Measurements from ENCODE around the gene NT5C. TPM values are rescaled to one million over a fixed set of nuclear protein-coding genes. Genes with fewer than 3 reads are reported as not detected.
A peak's percentile ranks its signal among the peaks of the same experiment; 100 is the strongest.

NT5C gene
- total RNA-seq, 2 donors from 2014 or later: 56.0 to 64.9 TPM

DNA sequence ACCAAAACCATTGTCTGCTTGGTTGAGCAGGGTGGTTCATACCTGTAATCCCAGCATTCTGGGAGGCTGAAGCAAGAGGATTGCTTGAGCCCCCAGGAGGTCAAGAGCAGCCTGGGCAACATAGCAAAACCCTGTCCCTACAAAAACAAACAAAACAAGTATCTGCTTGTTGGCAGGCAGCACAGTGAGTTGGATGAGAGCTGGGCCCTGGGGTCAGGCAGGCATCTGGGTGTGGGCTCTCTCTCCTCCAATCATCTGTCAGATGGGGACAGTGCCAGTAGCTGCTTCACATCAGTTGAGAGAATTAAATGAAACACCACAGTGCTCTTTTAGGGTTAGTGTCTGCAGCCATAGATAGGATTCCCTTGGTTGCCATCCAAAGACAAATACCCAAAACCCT lies 16.0 kb downstream of the NT5C start:
- peaks cover 24% of the 10 kb centered on the region for H3K4me1 Mint-ChIP-seq
- no peak for ATAC-seq (replicated peaks)
- H3K27me3 Mint-ChIP-seq: no peaks in the 10 kb centered on the region
- H3K9me3 Mint-ChIP-seq: no peaks in the 10 kb centered on the region
- H3K4me3 Mint-ChIP-seq: no peak overlapping the region
- H3K36me3 Mint-ChIP-seq (ENCODE audit: low read depth): peaks cover 33% of the 10 kb centered on the region
- no peak overlapping the region for H3K27ac Mint-ChIP-seq

- H3K4me3 Mint-ChIP-seq: peak overlapping the region; percentile 95
- peaks cover 28% of the 10 kb centered on the region for H3K4me1 Mint-ChIP-seq
- H3K27ac Mint-ChIP-seq: peak overlapping the region; percentile 90
- H3K27me3 Mint-ChIP-seq: no peaks in the 10 kb centered on the region
- peaks cover 28% of the 10 kb centered on the region for H3K36me3 Mint-ChIP-seq (ENCODE audit: low read depth)
- H3K9me3 Mint-ChIP-seq: no peaks in the 10 kb centered on the region
- ATAC-seq (replicated peaks): peak; percentile 35
Observed at GRCh38 chr17:75114552-75115314, 16.8 kb downstream of the NT5C start.

GRCh38 chr17:75113798-75114551 lies 17.6 kb downstream of the NT5C start:
- peak overlapping the region; percentile 90 for H3K27ac Mint-ChIP-seq
- H3K27me3 Mint-ChIP-seq: no peaks in the 10 kb centered on the region
- H3K4me1 Mint-ChIP-seq: peaks cover 28% of the 10 kb centered on the region
- peak overlapping the region; percentile 95 for H3K4me3 Mint-ChIP-seq
- peaks cover 28% of the 10 kb centered on the region for H3K36me3 Mint-ChIP-seq (ENCODE audit: low read depth)
- peak; percentile 75 for ATAC-seq (replicated peaks)
- H3K9me3 Mint-ChIP-seq: no peaks in the 10 kb centered on the region

GRCh38 chr17:75111777-75112335 lies 19.7 kb downstream of the NT5C start:
- Mint-ChIP-seq H3K4me3 (peak overlapping the region; percentile 90), H3K27me3 (no peaks in the 10 kb centered on the region), H3K9me3 (no peaks in the 10 kb centered on the region), H3K36me3 (ENCODE audit: low read depth) (peaks cover 28% of the 10 kb centered on the region), H3K4me1 (peaks cover 28% of the 10 kb centered on the region), H3K27ac (peak overlapping the region; percentile 77)
- ATAC-seq (replicated peaks): no peak

DNA sequence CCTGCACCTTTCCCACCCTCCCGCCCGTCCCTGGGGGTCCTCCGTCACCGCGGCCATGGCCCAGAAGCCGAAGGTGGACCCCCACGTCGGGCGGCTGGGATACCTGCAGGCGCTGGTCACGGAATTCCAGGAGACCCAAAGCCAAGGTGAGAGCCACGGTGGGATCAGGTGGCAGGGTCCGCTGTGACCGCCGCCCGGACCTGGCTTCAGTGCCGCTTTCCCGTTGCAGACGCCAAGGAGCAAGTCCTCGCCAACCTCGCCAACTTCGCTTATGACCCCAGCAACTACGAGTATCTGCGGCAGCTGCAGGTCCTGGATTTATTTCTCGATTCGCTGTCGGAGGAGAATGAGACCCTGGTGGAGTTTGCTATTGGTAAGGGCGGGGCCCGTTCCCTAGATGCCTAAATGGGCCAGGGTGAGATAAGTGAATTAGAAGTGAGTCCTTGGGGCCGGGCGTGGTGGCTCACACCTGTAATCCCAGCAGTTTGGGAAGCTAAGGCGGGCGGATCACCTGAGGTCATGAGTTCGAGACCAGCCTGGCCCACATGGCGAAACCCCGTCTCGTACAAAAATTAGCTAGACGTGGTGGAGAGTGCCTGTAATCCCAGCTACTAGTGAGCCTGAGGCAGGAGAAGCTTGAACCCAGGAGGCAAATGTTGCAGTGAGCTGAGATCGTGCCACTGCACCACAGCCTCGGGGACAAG lies 21.2 kb downstream of the NT5C start:
- peak overlapping the region; percentile 84 for H3K27ac Mint-ChIP-seq
- H3K4me1 Mint-ChIP-seq: peaks cover 28% of the 10 kb centered on the region
- no peaks in the 10 kb centered on the region for H3K9me3 Mint-ChIP-seq
- peak overlapping the region; percentile 90 for H3K4me3 Mint-ChIP-seq
- H3K36me3 Mint-ChIP-seq (ENCODE audit: low read depth): peaks cover 28% of the 10 kb centered on the region
- H3K27me3 Mint-ChIP-seq: no peaks in the 10 kb centered on the region
- ATAC-seq (replicated peaks): no peak

GRCh38 chr17:75109407-75110233 lies 21.9 kb downstream of the NT5C start, which contains the start of gene ARMC7:
Gene ARMC7, plus strand, starts transcription at chr17:75109969. Its CDS starts 320 bp downstream, at chr17:75110289.
- peaks cover 23% of the 10 kb centered on the region for H3K4me1 Mint-ChIP-seq
- H3K4me3 Mint-ChIP-seq: peak within 1 kb of the TSS; percentile 90
- peak; percentile 87 for ATAC-seq (replicated peaks)
- peak within 1 kb of the TSS; percentile 84 for H3K27ac Mint-ChIP-seq
- H3K36me3 Mint-ChIP-seq (ENCODE audit: low read depth): peaks cover 22% of the 10 kb centered on the region
- H3K27me3 Mint-ChIP-seq: no peaks in the 10 kb centered on the region
- H3K9me3 Mint-ChIP-seq: no peaks in the 10 kb centered on the region

GRCh38 chr17:75109046-75109406 lies 22.5 kb downstream of the NT5C start:
- Mint-ChIP-seq H3K4me3 (peak overlapping the region; percentile 90), H3K27ac (peak overlapping the region; percentile 84), H3K36me3 (ENCODE audit: low read depth) (peaks cover 16% of the 10 kb centered on the region), H3K27me3 (no peaks in the 10 kb centered on the region), H3K9me3 (no peaks in the 10 kb centered on the region), H3K4me1 (peaks cover 17% of the 10 kb centered on the region)
- ATAC-seq (replicated peaks): peak; percentile 9

- Mint-ChIP-seq H3K4me3 (peak overlapping the region; percentile 90), H3K27me3 (no peaks in the 10 kb centered on the region), H3K27ac (no peak overlapping the region), H3K4me1 (peaks cover 14% of the 10 kb centered on the region), H3K9me3 (no peaks in the 10 kb centered on the region), H3K36me3 (ENCODE audit: low read depth) (peaks cover 10% of the 10 kb centered on the region)
- ATAC-seq (replicated peaks): no peak
Observed at GRCh38 chr17:75108193-75108592, 23.3 kb downstream of the NT5C start.

GRCh38 chr17:75105126-75106080 lies 26.1 kb downstream of the NT5C start:
- Mint-ChIP-seq H3K36me3 (ENCODE audit: low read depth) (no peaks in the 10 kb centered on the region), H3K27ac (no peak overlapping the region), H3K4me3 (no peak overlapping the region), H3K4me1 (peaks cover 3% of the 10 kb centered on the region), H3K27me3 (no peaks in the 10 kb centered on the region), H3K9me3 (no peaks in the 10 kb centered on the region)
- no peak for ATAC-seq (replicated peaks)

DNA sequence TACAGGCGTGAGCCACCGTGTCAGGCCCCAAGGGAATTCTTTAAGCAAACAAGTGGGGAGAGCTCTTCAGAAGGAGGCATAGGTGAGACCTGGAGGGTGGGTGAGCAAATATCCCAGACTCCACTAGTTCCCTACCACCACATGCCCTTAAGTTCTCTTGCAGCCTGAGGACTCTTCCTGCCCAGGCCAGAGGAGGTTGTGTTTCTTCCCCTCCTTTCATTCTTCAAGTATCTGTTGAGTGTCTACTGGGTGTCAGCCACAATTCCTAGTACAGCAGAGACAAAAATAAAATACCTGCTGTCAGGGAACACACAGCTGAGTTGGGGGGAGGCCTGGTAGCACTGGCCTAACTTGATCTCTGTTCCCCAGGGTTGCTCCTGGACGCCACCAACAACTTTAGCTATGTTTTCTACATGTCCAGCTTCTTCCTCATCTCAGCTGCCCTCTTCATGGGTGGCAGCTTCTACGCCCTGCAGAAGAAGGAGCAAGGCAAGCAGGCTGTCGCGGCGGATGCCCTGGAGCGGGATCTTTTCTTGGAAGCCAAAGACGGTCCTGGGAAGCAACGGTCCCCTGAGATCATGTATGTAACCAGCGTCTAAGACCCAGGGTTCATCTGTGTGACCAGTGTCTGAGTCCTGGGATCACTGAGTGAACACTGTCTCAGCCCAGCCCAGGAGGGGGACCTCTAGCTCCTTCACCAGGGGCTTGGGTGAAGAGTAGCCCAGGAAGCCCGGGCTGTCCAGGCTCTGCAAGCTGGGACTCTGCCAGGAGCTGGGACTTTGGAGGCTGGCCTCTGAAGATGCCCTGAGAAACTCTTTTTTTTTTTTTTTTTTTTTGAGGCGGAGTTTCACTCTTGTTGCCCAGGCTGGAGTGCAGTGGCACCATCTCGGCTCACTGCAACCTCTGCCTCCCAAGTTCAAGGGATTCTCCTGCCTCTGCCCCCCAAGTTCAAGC lies 27.7 kb downstream of the NT5C start:
- Mint-ChIP-seq H3K4me3 (no peak overlapping the region), H3K4me1 (no peaks in the 10 kb centered on the region), H3K27ac (no peak overlapping the region), H3K27me3 (no peaks in the 10 kb centered on the region), H3K9me3 (no peaks in the 10 kb centered on the region), H3K36me3 (ENCODE audit: low read depth) (peaks cover under 1% of the 10 kb centered on the region)
- ATAC-seq (replicated peaks): no peak

DNA sequence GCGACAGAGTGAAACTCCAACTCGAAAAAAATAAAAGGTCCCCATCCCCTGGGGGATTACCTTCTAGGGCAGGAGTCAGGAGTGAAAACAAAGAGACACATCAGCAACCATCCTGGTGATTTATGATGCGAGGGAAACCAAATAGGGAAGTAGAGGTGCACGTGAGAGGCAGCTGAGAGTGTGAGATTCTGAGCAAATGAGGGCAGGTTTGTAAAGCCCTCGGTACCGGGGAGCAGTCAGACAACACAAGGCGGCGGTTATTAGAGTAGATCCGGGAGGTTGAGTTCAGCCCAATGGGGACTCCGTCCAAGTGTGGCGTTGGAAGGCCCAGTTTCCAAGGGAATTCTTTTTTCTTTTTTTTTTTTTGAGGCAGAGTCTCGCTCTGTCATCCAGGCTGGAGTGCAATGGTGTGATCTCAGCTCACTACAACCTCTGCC lies 29.1 kb downstream of the NT5C start:
- H3K4me3 Mint-ChIP-seq: no peak overlapping the region
- ATAC-seq (replicated peaks): no peak
- no peaks in the 10 kb centered on the region for H3K4me1 Mint-ChIP-seq
- H3K36me3 Mint-ChIP-seq (ENCODE audit: low read depth): peaks cover 6% of the 10 kb centered on the region
- H3K27me3 Mint-ChIP-seq: no peaks in the 10 kb centered on the region
- H3K27ac Mint-ChIP-seq: peak overlapping the region; percentile 16
- no peaks in the 10 kb centered on the region for H3K9me3 Mint-ChIP-seq

All from activated T-helper 17 cell treated with anti-CD3 and anti-CD28 coated beads, Interleukin-2, amount 50 U/mL, for 72 hours (primary cell).